Omental fat pad (tissue), 4 donors: Measurements from ENCODE around the gene PDCD6IP. TPM values are rescaled to one million over a fixed set of nuclear protein-coding genes. Genes with fewer than 3 reads are reported as not detected.

Experiments
- ATAC-seq: fragments of 150-250 bp; one replicate; pipeline ENCODE4 v1.9.1; 2016; ENCODE audit warnings: mild to moderate bottlenecking, moderate library complexity; ENCODE audit not compliant: low FRiP score
- DNase-seq: peaks from one replicate; pipeline ENCODE4 v3.0.0-alpha.2; 2019; ENCODE audit warnings: low spot score
- total RNA-seq, 4 donors: library from RNA; depleted of rRNA; stranded (reverse); fragments of >200 nt; gene quantifications; one replicate each; pipeline ENCODE4 v1.1.0, GENCODE V29; 2016
- TF ChIP-seq, protein P1 (sequence below), 3 donors: fragments of 450-650 bp; IDR thresholded peaks; one replicate each; pipeline ENCODE4 v1.5.1; 2016 to 2017; ENCODE audit warnings: antibody characterized with exemption in 3 of 3, mild to moderate bottlenecking in 3 of 3, moderate library complexity in 2 of 3

PDCD6IP gene
- total RNA-seq, 4 donors from 2014 or later, result 115 to 167 (median 163) TPM

DNA sequence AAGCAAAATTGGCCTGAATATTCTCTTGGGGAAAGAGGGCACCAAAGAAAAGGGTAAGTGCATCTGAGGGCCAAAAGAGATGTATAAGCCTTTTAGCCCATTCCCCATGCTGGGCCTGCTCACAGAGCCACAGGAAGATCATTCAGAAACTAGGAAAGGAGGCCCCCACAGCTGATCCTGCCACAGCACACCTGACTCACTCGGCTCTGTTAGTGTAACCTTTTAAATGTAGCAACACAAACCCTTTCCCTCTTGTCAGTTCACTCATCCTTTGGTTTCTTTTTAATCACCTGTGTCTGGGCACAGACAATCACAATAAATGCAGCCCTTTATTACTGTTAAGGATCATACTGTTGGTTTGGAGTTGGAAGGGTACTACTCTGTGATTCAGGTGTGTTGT is 69.9 kb downstream of the PDCD6IP start:
- ATAC-seq, result no peak
- TF ChIP-seq, protein P1, sequence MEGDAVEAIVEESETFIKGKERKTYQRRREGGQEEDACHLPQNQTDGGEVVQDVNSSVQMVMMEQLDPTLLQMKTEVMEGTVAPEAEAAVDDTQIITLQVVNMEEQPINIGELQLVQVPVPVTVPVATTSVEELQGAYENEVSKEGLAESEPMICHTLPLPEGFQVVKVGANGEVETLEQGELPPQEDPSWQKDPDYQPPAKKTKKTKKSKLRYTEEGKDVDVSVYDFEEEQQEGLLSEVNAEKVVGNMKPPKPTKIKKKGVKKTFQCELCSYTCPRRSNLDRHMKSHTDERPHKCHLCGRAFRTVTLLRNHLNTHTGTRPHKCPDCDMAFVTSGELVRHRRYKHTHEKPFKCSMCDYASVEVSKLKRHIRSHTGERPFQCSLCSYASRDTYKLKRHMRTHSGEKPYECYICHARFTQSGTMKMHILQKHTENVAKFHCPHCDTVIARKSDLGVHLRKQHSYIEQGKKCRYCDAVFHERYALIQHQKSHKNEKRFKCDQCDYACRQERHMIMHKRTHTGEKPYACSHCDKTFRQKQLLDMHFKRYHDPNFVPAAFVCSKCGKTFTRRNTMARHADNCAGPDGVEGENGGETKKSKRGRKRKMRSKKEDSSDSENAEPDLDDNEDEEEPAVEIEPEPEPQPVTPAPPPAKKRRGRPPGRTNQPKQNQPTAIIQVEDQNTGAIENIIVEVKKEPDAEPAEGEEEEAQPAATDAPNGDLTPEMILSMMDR (IDR thresholded peaks at IDR 0.05), result no peak
- no peak for DNase-seq

GRCh38 chr3:33869977-33870376 is 71.5 kb downstream of the PDCD6IP start:
- ATAC-seq, result no peak
- TF ChIP-seq, protein P1 (IDR thresholded peaks at IDR 0.05), result no peak
- no peak for DNase-seq

GRCh38 chr3:33874815-33875214 is 76.4 kb downstream of the PDCD6IP start:
- DNase-seq (no peak), ATAC-seq (no peak)
- TF ChIP-seq, protein P1 (IDR thresholded peaks at IDR 0.05), result no peak

GRCh38 chr3:33875680-33876079 is 77.2 kb downstream of the PDCD6IP start:
- TF ChIP-seq, protein P1 (IDR thresholded peaks at IDR 0.05), result no peak
- ATAC-seq, result no peak
- DNase-seq, result no peak

GRCh38 chr3:33877187-33877586 is 78.8 kb downstream of the PDCD6IP start:
- ATAC-seq, result no peak
- no peak for DNase-seq
- TF ChIP-seq, protein P1 (IDR thresholded peaks at IDR 0.05), result no peak

DNA sequence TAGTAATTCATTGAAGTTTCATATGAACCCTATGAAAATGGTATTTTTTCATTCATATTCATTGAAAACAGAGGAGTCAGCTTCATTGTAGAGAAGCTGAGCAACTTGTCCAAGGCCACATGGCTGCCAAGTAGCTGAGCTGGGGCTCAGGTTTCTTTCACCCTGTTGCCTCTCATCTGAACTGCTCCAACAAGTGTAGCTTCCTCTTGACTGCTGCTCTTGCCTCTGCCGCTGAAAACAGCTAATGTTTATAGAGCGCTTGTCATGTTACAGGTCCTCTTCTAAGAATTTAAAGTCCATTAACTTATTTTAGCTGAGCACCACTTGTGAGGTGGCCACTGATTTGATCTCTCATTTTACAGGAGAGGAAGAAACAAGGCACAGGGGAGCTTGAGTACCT is 81.1 kb downstream of the PDCD6IP start:
- DNase-seq (no peak), ATAC-seq (no peak)
- TF ChIP-seq, protein P1 (IDR thresholded peaks at IDR 0.05), result no peak

DNA sequence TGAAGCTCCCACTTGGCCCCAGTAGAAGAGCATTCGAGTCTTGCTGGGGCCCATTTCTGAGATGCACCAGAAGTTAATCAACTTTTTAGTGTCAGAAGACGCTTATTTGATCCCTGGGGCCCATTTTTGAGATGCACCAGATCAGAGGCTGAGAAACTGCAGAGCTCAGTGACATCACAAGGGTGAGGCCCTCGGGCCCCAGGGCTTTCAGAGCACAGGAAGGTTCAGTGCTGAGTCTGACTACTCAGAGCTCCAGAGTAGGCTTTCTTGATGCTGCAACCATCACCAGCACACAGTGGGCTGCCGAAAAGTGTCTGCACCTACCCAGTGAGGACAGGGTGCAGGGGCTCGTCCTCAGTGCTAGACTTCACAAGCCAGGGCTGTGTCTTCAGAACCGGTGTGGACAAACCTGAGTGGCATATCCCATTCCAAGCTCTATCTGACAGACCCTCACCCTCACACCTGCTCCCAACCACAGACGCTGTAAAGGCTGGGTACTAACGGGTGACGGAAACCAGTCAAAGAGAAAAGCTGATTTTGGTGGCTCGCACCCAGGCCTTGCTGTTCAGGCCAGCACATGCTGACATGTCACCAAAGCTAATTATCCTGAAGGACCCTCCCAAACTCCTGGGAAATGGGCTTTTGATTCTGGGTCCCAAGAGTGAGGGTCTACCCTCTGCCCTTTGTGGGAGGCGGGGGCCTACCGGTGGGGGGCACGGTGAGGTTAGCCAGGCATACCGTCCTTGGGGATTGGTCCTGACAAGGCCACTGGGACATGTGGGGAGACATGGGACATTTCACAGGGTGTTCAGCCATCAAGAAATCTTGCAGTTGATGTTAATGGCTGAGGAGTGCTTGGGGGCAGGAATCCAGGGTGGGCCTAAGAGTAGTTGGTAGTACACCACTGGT is 83.0 kb downstream of the PDCD6IP start:
- DNase-seq (no peak), ATAC-seq (no peak)
- TF ChIP-seq, protein P1 (IDR thresholded peaks at IDR 0.05), result no peak
